Small intestine (tissue), 7 donors: ENCODE data around the gene ADCK2. TPM values are rescaled to one million over a fixed set of nuclear protein-coding genes. Genes with fewer than 3 reads are reported as not detected.
A peak's percentile ranks its signal among the peaks of the same experiment; 100 is the strongest.
"Not testable (repeated sequence)": the region's sequence is repeated elsewhere in the genome, so short reads cannot be mapped to it uniquely, and the experiment has no call there.

Source experiments
- DNase-seq, 2 donors: peaks; one replicate each; pipeline versions ENCODE4 v3.0.0 to v3.0.0-alpha.2; 2013
- FAIRE-seq: peaks from 2 replicates; lab custom pipeline; 2012; peaks lifted over from hg19 to GRCh38; lab: Jason Lieb, UNC
- H3K27ac ChIP-seq, 3 donors: one replicate each; pipeline ENCODE4 v1.5.1; 2013; ENCODE audit warnings: low read length in 2 of 3, mild to moderate bottlenecking in 2 of 3, control low read depth in 1 of 3, inconsistent platforms in 1 of 3, low read depth in 1 of 3, moderate library complexity in 1 of 3
- H3K27me3 ChIP-seq, 3 donors: one replicate each; pipeline ENCODE4 v1.6.1; 2013; ENCODE audit warnings: low read length in 3 of 3, inconsistent platforms in 1 of 3; ENCODE audit not compliant: control insufficient read depth in 3 of 3, insufficient read depth in 3 of 3
- H3K36me3 ChIP-seq, 3 donors: one replicate each; pipeline ENCODE4 v1.6.1; 2013; ENCODE audit warnings: low read length in 3 of 3, inconsistent platforms in 1 of 3, low read depth in 1 of 3, mild to moderate bottlenecking in 1 of 3, moderate library complexity in 1 of 3; ENCODE audit not compliant: control insufficient read depth in 3 of 3, insufficient read depth in 2 of 3
- H3K4me1 ChIP-seq, 3 donors: one replicate each; pipeline ENCODE4 v1.6.1; 2013; ENCODE audit warnings: low read length in 2 of 3, inconsistent platforms in 1 of 3, low read depth in 1 of 3, mild to moderate bottlenecking in 1 of 3, moderate library complexity in 1 of 3; ENCODE audit not compliant: control insufficient read depth in 3 of 3, insufficient read depth in 2 of 3
- H3K4me3 ChIP-seq, 3 donors: one replicate each; pipeline ENCODE4 v1.5.1; 2013; ENCODE audit warnings: low read length in 3 of 3, control low read depth in 1 of 3, inconsistent platforms in 1 of 3, low read depth in 1 of 3, mild to moderate bottlenecking in 1 of 3, moderate library complexity in 1 of 3
- H3K9me3 ChIP-seq, 2 donors: one replicate each; pipeline ENCODE4 v1.6.1; 2013; ENCODE audit warnings: low read depth in 1 of 2, low read length in 1 of 2; ENCODE audit not compliant: control insufficient read depth in 2 of 2, insufficient read depth in 1 of 2
- WGBS, 3 donors: extraction: QIAGEN DNeasy Blood & Tissue Kit; methylation state at CpG; one replicate each; pipeline ENCODE4 v1.1.7; 2013; 5-methylcytosine and 5-hydroxymethylcytosine counted together
- polyA plus RNA-seq, 4 donors: library from polyadenylated mRNA; stranded (reverse) in 3 of 4; unstranded in 1 of 4; fragments of 200-250 nt in 3 of 4; fragments of 120-200 nt in 1 of 4; gene quantifications; one replicate each; pipeline versions ENCODE4 v1.2.1 to v1.2.3, GENCODE V29; 2013
- donor health status: healthy with polysubstance abuse.
- donor health status: control.
- donor health status: control.
- donor health status: Bipolar disorder and iron deficiency.
- donor health status: healthy.

The ADCK2 gene
- polyA plus RNA-seq, 4 donors: 7.6 to 20.1 (median 12.2) TPM

DNA sequence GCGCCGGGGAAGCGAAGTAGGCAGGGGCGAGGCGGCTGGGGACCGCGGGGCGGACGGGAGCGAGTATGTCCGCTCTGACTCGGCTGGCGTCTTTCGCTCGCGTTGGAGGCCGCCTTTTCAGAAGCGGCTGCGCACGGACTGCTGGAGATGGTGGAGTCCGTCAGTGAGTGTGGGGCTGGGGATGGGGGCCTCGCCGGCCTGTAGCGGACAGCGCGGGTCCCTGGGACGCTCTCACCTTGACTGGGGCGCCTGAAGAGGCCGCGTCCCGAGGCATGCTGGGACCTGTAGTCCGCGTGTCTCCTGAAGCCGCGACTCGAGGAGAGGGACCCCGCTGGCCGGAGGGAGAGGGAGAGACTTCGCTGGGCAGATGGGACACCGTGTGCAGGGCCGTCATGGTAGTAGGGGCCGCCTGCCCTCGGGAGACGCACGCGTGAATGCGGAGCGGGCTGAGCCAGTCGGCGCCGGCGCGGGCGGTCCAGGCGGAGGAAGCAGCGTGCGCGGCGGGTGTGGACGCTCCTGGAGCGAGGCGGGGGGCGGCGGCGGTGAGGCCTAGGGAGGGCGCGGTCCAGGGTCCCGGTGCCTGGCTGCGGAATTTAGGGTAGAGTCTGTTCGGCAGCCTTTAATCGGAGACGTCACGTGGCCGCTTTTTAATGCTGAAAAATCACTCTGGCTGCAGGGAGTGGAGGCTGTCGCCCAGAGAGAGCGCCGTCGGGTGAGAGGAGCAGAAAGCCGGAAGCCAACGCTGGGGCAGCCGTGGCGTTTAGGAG lies 24.1 kb downstream of the ADCK2 start, which contains the start of gene NDUFB2:
Gene NDUFB2 (plus strand): TSS at position 29 of the 767 bp plus-strand sequence. CDS start 37 bp downstream, at position 66.
- DNase-seq (peak; percentile 82 to 97), FAIRE-seq (no peak)
- peaks cover 0 to 23% (median 0%) of the 10 kb centered on the region in 3 donors for H3K36me3 ChIP-seq
- H3K4me1 ChIP-seq: peaks cover 0 to 16% (median 0%) of the 10 kb centered on the region in 3 donors
- peak within 1 kb of the TSS; percentile 81 to 86 (median 81) for H3K4me3 ChIP-seq
- no peaks in the 10 kb centered on the region for H3K27me3 ChIP-seq
- peak within 1 kb of the TSS; percentile 88 to 99 (median 97) for H3K27ac ChIP-seq
- no peaks in the 10 kb centered on the region for H3K9me3 ChIP-seq
- WGBS, 3 donors: 0 to 1% (median 1%) methylated on average over 69 to 82 of the region's 82 CpGs

DNA sequence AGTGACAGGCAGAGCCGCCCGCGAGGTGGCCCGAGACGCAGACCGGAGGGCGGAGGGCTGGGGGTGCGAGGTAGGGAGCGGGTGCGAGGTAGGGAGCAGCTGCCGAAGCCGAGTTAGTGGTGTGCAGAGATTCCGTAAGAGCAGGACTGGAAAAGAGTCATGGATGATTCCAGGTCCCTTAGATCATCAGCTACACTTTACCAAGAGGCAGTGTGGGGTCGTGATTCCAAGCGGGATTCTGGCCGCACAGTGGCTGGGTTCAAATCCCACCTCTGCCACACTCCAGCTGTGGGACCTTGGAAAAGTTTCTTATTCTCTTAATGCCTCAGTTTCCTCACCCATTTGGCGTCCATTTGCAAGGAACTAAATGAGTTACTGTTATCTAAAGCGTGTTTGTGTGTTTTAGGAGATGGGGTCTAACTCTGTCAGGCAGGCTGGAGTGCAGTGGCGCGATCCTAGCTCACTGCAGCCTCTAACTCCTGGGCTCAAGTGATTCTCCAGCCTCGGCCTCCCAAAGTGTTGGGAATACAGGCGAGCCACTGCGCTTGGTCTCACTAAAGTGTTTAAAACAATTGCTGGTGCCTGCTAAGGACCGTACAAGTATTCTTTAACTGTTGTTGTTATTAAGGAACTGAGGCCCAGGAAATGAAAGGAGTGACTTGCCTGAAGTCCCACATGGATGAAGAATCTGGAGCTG lies 24.9 kb downstream of the ADCK2 start:
- H3K27ac ChIP-seq: peak overlapping the region; percentile 88 to 99 (median 97)
- DNase-seq (no peak), FAIRE-seq (no peak)
- H3K9me3 ChIP-seq: no peaks in the 10 kb centered on the region
- H3K27me3 ChIP-seq: no peaks in the 10 kb centered on the region
- H3K4me3 ChIP-seq: peak overlapping the region; percentile 81 to 86 (median 81)
- peaks cover 0 to 17% (median 0%) of the 10 kb centered on the region in 3 donors for H3K36me3 ChIP-seq
- 23 to 25% (median 24%) methylated on average over 23 to 24 of the region's 24 CpGs for WGBS, 3 donors
- peaks cover 0 to 16% (median 0%) of the 10 kb centered on the region in 3 donors for H3K4me1 ChIP-seq

DNA sequence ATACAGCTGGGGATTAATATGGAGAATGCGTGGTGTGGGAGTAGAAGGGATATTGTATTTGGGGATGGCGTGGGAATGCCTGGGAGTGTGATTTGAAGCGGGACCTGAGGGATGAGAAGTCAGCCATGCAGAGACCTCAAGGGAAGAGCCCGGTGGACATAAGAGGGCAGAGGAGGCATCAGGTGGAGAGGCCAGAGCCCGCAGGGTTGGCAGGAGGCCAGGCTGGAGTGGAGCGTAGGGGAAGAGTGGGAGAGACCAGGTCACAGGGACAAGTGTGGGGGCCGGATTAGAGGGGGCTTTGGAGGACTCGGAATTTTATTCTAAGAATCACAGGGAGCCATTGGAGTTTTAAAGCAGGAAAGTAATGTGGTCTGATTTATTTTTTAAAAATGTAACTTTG lies 25.7 kb downstream of the ADCK2 start:
- no peak for DNase-seq
- no peak for FAIRE-seq
- WGBS, 3 donors: 81 to 88% (median 86%) methylated on average over 8 of the region's 8 CpGs
- H3K9me3 ChIP-seq: no peaks in the 10 kb centered on the region
- H3K27me3 ChIP-seq: no peaks in the 10 kb centered on the region
- H3K27ac ChIP-seq: no peak overlapping the region
- H3K4me1 ChIP-seq: peaks cover 0 to 16% (median 0%) of the 10 kb centered on the region in 3 donors
- H3K36me3 ChIP-seq: peaks cover 0 to 24% (median 4%) of the 10 kb centered on the region in 3 donors
- H3K4me3 ChIP-seq: no peak overlapping the region

DNA sequence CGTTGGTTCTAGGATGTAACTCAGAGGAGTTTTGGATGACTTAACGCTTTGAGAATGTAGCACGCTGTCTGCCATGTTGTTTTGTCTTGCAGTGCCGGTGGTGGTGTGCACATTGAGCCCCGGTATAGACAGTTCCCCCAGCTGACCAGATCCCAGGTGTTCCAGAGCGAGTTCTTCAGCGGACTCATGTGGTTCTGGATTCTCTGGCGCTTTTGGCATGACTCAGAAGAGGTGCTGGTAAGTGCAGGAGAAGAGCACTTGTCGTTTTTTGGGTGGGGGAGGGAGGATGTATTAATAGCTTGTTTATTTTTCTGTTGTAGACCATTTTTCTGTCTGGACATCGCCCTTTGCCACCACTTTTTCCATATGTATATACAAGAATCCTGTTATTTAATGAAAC lies 30.0 kb downstream of the ADCK2 start:
- WGBS, 3 donors: 91 to 93% (median 92%) methylated on average over 10 of the region's 10 CpGs

DNA sequence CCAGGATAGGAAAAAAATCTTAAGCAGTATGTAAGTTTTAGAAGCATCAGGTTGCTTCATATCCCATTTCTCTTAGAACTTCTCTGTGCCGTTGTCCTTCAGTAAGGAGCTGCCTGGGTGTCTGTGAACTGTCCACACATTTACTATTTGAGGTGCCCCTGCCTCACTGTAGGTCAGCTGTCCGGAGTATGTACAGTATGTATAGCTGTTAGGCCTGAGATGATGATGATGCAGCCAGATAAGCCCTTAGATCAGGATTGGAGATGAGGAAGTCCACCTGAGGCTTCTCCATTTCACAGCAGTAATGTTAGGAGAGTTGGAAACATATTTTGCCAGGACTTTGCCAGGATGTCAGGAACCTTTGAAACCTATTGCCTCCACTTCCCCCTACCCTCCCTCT lies 31.5 kb downstream of the ADCK2 start:
- Histone ChIP-seq H3K27me3 (no peaks in the 10 kb centered on the region), H3K36me3 (peaks cover 0 to 28% (median 8%) of the 10 kb centered on the region in 3 donors), H3K4me1 (no peaks in the 10 kb centered on the region), H3K4me3 (no peak overlapping the region), H3K9me3 (no peaks in the 10 kb centered on the region), H3K27ac (no peak overlapping the region)
- 88 to 90% (median 89%) methylated on average over 2 of the region's 2 CpGs for WGBS, 3 donors
- FAIRE-seq (no peak), DNase-seq (no peak)

More for the DNA sequence above, 30.0 kb downstream of the ADCK2 start:
- H3K4me3 ChIP-seq: no peak overlapping the region
- no peak for FAIRE-seq
- H3K4me1 ChIP-seq: peaks cover 0 to 8% (median 0%) of the 10 kb centered on the region in 3 donors
- DNase-seq: no peak
- H3K36me3 ChIP-seq: peaks cover 0 to 31% (median 8%) of the 10 kb centered on the region in 3 donors
- H3K9me3 ChIP-seq: no peaks in the 10 kb centered on the region
- no peaks in the 10 kb centered on the region for H3K27me3 ChIP-seq
- H3K27ac ChIP-seq: no peak overlapping the region

DNA sequence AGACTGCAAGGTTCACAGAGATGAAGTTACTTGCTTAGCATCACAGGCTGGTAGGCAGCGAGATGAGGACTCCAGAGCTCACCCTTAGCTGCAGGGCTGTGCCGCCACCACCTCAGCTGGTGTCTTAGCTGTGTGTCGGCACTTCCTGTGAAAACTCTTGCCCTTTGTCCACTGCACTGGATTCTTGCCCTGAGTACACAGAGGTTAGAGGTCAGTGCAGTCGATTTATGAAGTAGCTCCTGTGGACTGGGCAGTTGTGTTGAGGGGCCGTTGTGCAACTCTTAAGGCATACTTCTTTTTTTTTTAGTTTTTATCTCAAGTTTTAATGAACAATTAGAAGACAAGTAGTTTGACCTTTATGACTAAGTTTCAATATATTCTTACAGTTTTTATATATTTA lies 34.4 kb downstream of the ADCK2 start:
- Histone ChIP-seq H3K36me3 (peaks cover 0 to 21% (median 8%) of the 10 kb centered on the region in 3 donors), H3K9me3 (no peaks in the 10 kb centered on the region), H3K4me1 (no peaks in the 10 kb centered on the region), H3K4me3 (no peak overlapping the region), H3K27ac (no peak overlapping the region), H3K27me3 (no peaks in the 10 kb centered on the region)
- FAIRE-seq: no peak
- no peak for DNase-seq
- WGBS, 3 donors: 81 to 87% (median 86%) methylated on average over 5 of the region's 5 CpGs

DNA sequence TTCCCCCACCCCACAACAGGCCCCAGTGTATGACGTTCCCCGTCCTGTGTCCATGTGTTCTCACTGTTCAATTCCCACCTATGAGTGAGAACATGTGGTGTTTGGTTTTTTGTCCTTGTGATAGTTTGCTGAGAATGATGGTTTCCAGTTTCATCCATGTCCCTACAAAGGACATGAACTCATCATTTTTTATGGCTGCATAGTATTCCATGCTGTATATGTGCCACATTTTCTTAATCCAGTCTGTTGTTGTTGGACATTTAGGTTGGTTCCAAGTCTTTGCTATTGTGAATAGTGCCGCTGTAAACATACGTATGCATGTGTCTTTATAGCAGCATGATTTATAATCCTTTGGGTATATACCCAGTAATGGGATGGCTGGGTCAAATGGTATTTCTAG lies 36.0 kb downstream of the ADCK2 start:
- not testable (repeated sequence) for H3K4me1 ChIP-seq, H3K4me3 ChIP-seq, DNase-seq, FAIRE-seq, H3K27ac ChIP-seq, H3K9me3 ChIP-seq, H3K27me3 ChIP-seq
- WGBS, 3 donors: 95 to 96% (median 95%) methylated on average over 4 of the region's 4 CpGs
- peaks cover 0 to 13% (median 4%) of the 10 kb centered on the region in 3 donors for H3K36me3 ChIP-seq

DNA sequence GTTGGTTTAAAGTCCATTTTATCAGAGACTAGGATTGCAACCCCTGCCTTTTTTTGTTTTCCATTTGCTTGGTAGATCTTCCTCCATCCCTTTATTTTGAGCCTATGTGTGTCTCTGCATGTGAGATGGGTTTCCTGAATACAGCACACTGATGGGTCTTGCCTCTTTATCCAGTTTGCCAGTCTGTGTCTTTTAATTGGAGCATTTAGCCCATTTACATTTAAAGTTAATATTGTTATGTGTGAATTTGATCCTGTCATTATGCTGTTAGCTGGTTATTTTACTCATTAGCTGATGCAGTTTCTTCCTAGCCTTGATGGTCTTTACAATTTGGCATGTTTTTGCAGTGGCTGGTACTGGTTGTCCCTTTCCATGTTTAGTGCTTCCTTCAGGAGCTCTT lies 39.6 kb downstream of the ADCK2 start:
- H3K27me3 ChIP-seq, H3K4me1 ChIP-seq, H3K36me3 ChIP-seq, DNase-seq, H3K4me3 ChIP-seq, H3K9me3 ChIP-seq, H3K27ac ChIP-seq, FAIRE-seq: not testable (repeated sequence)
